OCI-M2 (cell line): ENCODE data around the gene PARD3B.
"Not testable (repeated sequence)": the region's sequence is repeated elsewhere in the genome, so short reads cannot be mapped to it uniquely, and the experiment has no call there.

Experiments used
- DNase-seq: peaks from one replicate; lab custom pipeline; 2025; ENCODE audit not compliant: unreplicated experiment; lab: John Stamatoyannopoulos, UW

Gene PARD3B

GRCh38 chr2:205218816-205219215 lies 673.5 kb downstream of the PARD3B start:
- DNase-seq: not testable (repeated sequence)

- DNase-seq: no peak
Observed at GRCh38 chr2:205220559-205220958, 675.3 kb downstream of the PARD3B start.

- no peak for DNase-seq
Observed at GRCh38 chr2:205232086-205232485, 686.8 kb downstream of the PARD3B start.

DNA sequence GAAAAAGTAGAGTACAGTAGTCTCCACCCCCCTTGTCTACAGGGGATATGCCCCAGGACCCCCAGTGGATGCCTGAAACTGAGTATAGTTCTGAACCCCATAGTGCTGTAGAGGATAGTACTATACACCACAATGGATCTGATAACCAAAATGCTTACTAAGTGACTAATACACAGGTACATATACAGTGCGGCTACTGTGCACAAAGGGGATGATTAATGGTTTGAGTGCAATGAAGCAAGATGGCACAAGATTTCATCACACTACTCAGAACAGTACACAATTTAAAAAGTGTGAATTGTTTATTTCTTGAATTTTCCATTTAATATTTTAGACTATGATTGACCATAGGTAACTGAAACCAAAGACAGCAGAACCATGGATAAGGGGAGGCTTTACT lies 690.2 kb downstream of the PARD3B start:
- DNase-seq: no peak

GRCh38 chr2:205237524-205237923 lies 692.2 kb downstream of the PARD3B start:
- DNase-seq: no peak

DNA sequence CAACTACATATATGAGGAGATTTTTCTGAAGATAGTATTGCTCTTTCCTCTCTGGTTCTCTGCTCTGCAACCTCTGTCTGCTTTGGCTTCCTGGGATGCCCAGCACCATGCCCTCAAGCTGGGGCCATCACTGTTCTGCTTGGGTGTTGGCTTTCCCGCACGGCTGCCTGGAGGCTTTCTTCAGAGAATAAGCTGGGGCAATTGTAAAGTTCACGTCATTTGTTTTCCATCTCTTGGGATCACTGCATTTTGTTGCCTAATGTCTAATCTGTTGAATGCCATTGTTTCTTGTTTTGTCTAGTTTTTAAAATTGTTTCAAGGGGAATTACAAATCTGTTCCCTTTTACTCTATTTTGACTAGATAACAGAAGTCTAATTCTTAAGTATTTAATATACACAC lies 699.7 kb downstream of the PARD3B start:
- no peak for DNase-seq

DNA sequence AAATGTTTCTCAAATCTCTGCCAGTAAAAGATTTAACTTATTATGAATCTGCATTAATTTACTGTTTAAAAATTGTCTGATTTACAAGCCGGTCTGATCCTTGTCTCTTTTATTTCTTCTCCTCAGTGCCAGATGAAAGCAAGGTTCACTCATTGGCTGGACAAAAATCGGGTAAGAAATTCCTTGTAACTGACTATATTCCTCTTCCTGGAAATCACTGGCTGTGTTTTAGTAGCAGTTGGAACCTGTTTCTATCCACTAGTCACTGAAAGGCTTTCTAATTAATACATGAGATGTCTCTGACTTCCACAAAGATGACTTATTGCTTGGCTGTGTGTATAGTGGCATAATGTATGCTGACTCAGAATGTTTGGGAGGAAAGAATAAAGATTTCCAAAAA lies 700.4 kb downstream of the PARD3B start:
- no peak for DNase-seq

- no peak for DNase-seq
Observed at GRCh38 chr2:205259121-205259520, 713.8 kb downstream of the PARD3B start.

- no peak for DNase-seq
Observed at GRCh38 chr2:205261516-205262020, 716.3 kb downstream of the PARD3B start.

GRCh38 chr2:205267323-205267722 lies 722.0 kb downstream of the PARD3B start:
- no peak for DNase-seq

DNA sequence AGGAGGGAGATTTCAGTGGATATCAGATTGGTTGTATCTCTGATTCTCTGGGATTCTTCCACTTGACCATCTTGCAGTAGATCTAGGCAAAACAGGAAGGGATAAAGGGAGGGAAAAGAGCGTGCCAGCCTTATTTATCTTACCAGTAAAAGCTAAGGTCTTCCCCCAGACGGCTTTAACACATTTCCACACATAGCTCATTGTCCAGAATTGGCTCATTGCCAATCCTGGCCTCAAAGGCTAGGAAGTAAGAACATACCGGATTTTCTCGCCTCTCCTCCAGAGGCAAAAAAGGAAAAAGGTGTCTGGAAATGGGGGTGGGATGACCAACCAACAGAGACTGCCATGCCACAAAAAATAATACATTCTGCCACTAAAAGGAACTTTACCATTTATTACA lies 725.4 kb downstream of the PARD3B start:
- DNase-seq: no peak

- no peak for DNase-seq
Observed at GRCh38 chr2:205273148-205273547, 727.9 kb downstream of the PARD3B start.

DNA sequence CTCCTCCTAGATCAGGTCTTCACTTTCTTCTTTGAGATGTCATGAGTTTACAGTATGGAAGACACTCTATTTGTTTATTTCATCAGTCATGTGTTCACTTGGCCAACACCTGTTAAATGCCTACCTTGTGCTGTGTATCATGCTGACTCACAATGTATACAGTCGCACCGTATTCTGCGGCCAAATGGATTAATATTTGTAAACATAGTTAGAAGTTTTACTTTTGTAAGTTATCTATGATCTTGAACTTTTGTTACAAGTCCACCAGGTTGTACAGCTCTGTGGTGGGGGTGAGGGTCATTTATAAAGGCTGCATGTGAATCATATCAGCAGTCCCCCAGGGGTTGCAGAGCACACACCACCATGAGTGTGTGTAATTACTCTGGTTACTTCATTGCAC lies 728.4 kb downstream of the PARD3B start:
- no peak for DNase-seq

DNA sequence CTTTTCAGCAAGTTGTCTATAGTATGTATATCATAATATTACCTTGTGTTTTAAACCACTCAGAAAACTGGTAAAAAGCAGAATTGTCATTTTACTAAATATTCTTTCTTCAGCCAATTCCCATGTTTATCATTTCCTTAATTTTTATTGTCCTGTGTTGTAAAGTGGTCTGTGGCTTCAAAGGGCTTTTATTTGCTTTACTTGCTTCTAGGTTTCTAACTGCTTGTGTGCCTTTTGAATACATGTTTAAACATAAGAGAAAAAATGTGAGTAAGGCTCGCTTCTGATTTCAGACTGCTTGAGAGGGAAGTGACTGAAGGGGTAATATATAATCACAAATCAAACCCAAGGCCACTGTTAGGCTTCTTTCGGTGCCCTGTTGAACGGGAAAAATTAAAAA lies 729.5 kb downstream of the PARD3B start:
- DNase-seq: no peak

GRCh38 chr2:205276116-205276777 lies 731.0 kb downstream of the PARD3B start:
- no peak for DNase-seq

DNA sequence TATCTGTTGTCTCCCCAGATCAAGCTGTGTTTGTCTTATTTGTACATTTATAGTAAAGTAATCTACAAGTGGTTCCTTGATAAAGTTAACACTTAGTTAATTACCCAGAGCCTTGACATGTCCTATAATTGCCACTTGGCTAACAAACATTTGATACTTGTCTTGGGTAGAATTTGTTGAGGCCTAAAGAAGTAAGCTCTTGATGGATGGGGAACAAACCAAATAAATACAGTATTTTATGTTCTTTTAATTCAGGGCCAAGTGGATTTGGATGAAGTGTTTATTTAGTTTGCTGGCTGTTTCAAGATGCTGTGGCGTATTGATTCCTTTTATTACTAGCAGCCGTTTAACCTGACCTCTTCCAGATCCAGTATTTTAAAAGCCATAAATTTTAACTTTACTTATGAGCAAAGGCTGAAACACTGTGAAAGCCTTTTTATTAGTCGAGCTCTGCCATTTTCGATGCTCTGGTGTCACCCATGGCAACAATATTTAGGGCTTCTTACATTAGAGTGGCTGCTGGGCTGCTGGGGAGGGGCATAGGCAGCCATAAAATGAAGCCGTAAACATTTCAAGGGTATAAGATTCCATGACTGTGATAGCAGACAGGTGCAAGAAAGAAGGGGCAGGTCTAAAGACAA lies 735.4 kb downstream of the PARD3B start:
- DNase-seq: no peak

- DNase-seq: no peak
Observed at GRCh38 chr2:205283736-205284270, 738.5 kb downstream of the PARD3B start.

GRCh38 chr2:205284334-205284733 lies 739.1 kb downstream of the PARD3B start:
- DNase-seq: no peak

GRCh38 chr2:205287316-205287715 lies 742.0 kb downstream of the PARD3B start:
- no peak for DNase-seq

DNA sequence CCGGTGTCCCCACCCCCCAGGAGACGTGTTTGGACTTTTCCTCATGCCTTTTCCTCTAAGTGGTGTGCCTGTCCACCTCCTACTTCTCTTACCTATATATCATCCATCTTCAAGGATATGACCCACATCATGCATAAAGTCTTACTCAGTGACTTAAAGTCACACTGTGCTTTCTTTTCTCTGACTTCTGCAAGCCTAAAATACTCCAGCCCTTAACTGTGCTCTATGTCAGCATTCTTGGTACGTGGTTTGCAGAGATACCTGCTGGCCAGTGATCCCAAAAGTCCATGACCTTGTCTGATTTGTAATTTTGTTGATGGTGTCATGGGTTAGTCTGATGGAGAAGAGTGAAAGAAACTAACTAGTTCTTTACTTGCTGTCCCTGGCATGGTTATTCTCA lies 743.4 kb downstream of the PARD3B start:
- DNase-seq: no peak

GRCh38 chr2:205290299-205290698 lies 745.0 kb downstream of the PARD3B start:
- no peak for DNase-seq

DNA sequence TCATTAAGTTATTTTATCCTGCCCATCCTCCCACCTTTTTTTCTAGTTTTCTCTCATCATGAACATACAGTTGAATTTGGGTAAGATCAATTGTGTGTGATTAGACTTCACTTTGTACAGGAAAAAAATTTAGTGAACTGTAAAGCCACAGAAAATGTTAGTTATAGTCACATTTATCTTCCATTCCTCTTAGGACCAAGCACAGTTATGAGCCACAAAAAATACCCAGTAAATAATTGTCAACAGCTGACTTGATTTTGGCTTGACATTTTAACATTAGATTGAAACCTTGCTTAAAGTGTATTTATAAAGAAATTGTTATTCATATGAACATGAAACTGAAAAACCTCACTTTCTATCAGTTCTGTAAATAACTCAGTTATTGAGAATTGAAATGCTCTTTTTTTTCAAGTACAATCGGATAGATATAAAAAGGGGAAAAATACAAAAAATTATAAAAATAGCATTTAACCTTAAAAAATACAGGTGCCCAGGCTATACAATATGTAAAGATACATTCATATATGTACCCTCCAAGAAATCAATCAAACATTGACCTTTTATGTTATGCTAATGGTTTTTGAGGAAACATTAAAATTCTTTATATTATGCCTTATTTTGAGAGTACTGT lies 747.5 kb downstream of the PARD3B start:
- no peak for DNase-seq
